GM12878 (cell line): ENCODE data around the gene SELENOV. TPM values are rescaled to one million over a fixed set of nuclear protein-coding genes. Genes with fewer than 3 reads are reported as not detected.

Source experiments
- ATAC-seq: fragments of 200-7000 bp; cut with Tn5 transposase; 3 replicates; pipeline ENCODE4 v1.9.1; 2020; ENCODE audit warnings: mild to moderate bottlenecking, moderate library complexity
- BruUV-seq: library from RNA; stranded (reverse); fragments of 400-500 nt; replicated peaks from 2 replicates; lab custom pipeline; 2021; lab: Mats Ljungman, UMichigan
- CTCF ChIA-PET: fragments of 300-600 bp; sonication (Branson Sonifier 250); formaldehyde crosslinking; extraction: SDS; loops from one replicate; lab custom pipeline; 2021; ENCODE audit warnings: inconsistent platforms; lab: Yijun Ruan, JAX
- POLR2A ChIA-PET: fragments of 350-600 bp; formaldehyde crosslinking; extraction: SDS; loops from one replicate; lab custom pipeline; 2021; ENCODE audit warnings: inconsistent platforms; lab: Charles Lee
- RAD21 ChIA-PET: fragments of 300-600 bp; sonication (Branson Sonifier 250); formaldehyde crosslinking; loops from one replicate; lab custom pipeline; 2023; ENCODE audit warnings: antibody characterized with exemption; ENCODE audit not compliant: unreplicated experiment; lab: Charles Lee
- SMC1A ChIA-PET: fragments of 300-600 bp; sonication (Branson Sonifier 250); formaldehyde crosslinking; loops from one replicate; lab custom pipeline; 2023; ENCODE audit not compliant: unreplicated experiment, uncharacterized antibody; lab: Charles Lee
- DNase-seq: peaks from one replicate; pipeline ENCODE4 v3.0.0-alpha.2; 2011; ENCODE audit warnings: low read depth, low spot score
- FAIRE-seq: peaks from 3 replicates; lab custom pipeline; 2011; peaks lifted over from hg19 to GRCh38; lab: Jason Lieb, UNC
- H2AFZ ChIP-seq: 2 replicates; pipeline ENCODE4 v1.6.0; 2011; ENCODE audit warnings: low read depth, low read length, control low read depth; ENCODE audit not compliant: control insufficient read depth
- H3K27ac ChIP-seq: 2 replicates; pipeline ENCODE4 v1.5.1; 2011; ENCODE audit warnings: control low read depth; ENCODE audit not compliant: control insufficient read depth, insufficient read depth
- H3K27me3 ChIP-seq, 2 experiments: replicated peaks in 1 of 2; 2 replicates each; pipeline versions ENCODE4 v1.6.0 to v1.6.1; 2011; ENCODE audit warnings: low read length in 1 of 2; ENCODE audit not compliant: control insufficient read depth in 2 of 2, insufficient read depth in 2 of 2
- H3K36me3 ChIP-seq, 2 experiments: 2 replicates each; pipeline ENCODE4 v1.5.1; 2011; ENCODE audit warnings: low read length in 1 of 2; ENCODE audit not compliant: control insufficient read depth in 2 of 2, insufficient read depth in 2 of 2
- H3K4me1 ChIP-seq: 2 replicates; pipeline ENCODE4 v1.6.1; 2011; ENCODE audit warnings: mild to moderate bottlenecking, low read length, moderate library complexity, mixed read lengths; ENCODE audit not compliant: control insufficient read depth, insufficient read depth
- H3K4me2 ChIP-seq: 2 replicates; pipeline ENCODE4 v1.6.0; 2011; ENCODE audit warnings: control low read depth; ENCODE audit not compliant: control insufficient read depth, insufficient read depth
- H3K4me3 ChIP-seq: fragments of 200-600 bp; sonication (generic); 2 replicates; pipeline ENCODE4 v1.5.1; 2016
- H3K79me2 ChIP-seq: 2 replicates; pipeline ENCODE4 v1.6.0; 2011; ENCODE audit warnings: low read length; ENCODE audit not compliant: control insufficient read depth, insufficient read depth
- H3K9ac ChIP-seq: 2 replicates; pipeline ENCODE4 v1.8.0; 2011; ENCODE audit warnings: low read length, control low read depth, mixed read lengths; ENCODE audit not compliant: control insufficient read depth, insufficient read depth
- H3K9me3 ChIP-seq: replicated peaks from 3 replicates; pipeline ENCODE4 v1.5.1; 2011; ENCODE audit warnings: mild to moderate bottlenecking, low read length; ENCODE audit not compliant: control insufficient read depth, insufficient read depth
- H4K20me1 ChIP-seq: 2 replicates; pipeline ENCODE4 v1.6.0; 2011; ENCODE audit not compliant: control insufficient read depth, insufficient read depth
- HDAC6 ChIP-seq: fragments of 200-600 bp; sonication (generic); IDR thresholded peaks from one replicate; pipeline ENCODE4 v1.8.0; 2017; ENCODE audit warnings: antibody characterized with exemption; ENCODE audit not compliant: unreplicated experiment
- IKZF1 ChIP-seq: fragments of 450-650 bp; conservative IDR thresholded peaks from 2 replicates; pipeline ENCODE4 v1.6.1; 2017; ENCODE audit warnings: antibody characterized with exemption, mild to moderate bottlenecking
- LARP7 ChIP-seq: fragments of 450-650 bp; IDR thresholded peaks from 2 replicates; pipeline ENCODE4 v1.6.1; 2017; ENCODE audit warnings: mild to moderate bottlenecking
- MEF2B ChIP-seq: fragments of 450-650 bp; IDR thresholded peaks from 2 replicates; pipeline ENCODE4 v1.6.1; 2018; ENCODE audit warnings: mild to moderate bottlenecking, moderate library complexity; ENCODE audit not compliant: partially characterized antibody, poor library complexity, severe bottlenecking
- MXI1 ChIP-seq: fragments of 150-350 bp; IDR thresholded peaks from 2 replicates; pipeline ENCODE4 v1.6.1; 2011; ENCODE audit warnings: low read depth, mild to moderate bottlenecking, inconsistent platforms, low read length, improper control_type of control experiment
- NR2F1 ChIP-seq: fragments of 450-650 bp; conservative IDR thresholded peaks from 2 replicates; pipeline ENCODE4 v1.6.1; 2017; ENCODE audit warnings: mild to moderate bottlenecking
- SREBF1 ChIP-seq: IDR thresholded peaks from 2 replicates; pipeline ENCODE4 v1.6.1; 2012; ENCODE audit warnings: mild to moderate bottlenecking, low read length
- STAT3 ChIP-seq: IDR thresholded peaks from 2 replicates; pipeline ENCODE4 v1.6.1; 2011; ENCODE audit warnings: low read depth, low read length, improper control_type of control experiment
- SUZ12 ChIP-seq: fragments of 200-600 bp; sonication (generic); IDR thresholded peaks from one replicate; pipeline ENCODE4 v1.6.1; 2018; ENCODE audit warnings: antibody characterized with exemption, mild to moderate bottlenecking; ENCODE audit not compliant: unreplicated experiment
- YBX1 ChIP-seq: fragments of 450-650 bp; IDR thresholded peaks from 2 replicates; pipeline ENCODE4 v1.6.1; 2016; ENCODE audit warnings: antibody characterized with exemption
- ZBTB11 ChIP-seq: fragments of 450-650 bp; formaldehyde crosslinking; IDR thresholded peaks from 2 replicates; pipeline ENCODE4 v1.5.0; 2022; ENCODE audit warnings: mild to moderate bottlenecking, missing genetic modification characterization
- ZSCAN29 ChIP-seq: fragments of 450-650 bp; IDR thresholded peaks from 2 replicates; pipeline ENCODE4 v1.6.1; 2017; ENCODE audit warnings: mild to moderate bottlenecking, moderate library complexity
- WGBS: methylation state at CpG from one replicate; pipeline ENCODE4 v1.1.6; 2016; ENCODE audit warnings: low lambda C conversion rate; ENCODE audit not compliant: insufficient replicate concordance, insufficient coverage; ENCODE audit errors: missing lambda C conversion rate; 5-methylcytosine and 5-hydroxymethylcytosine counted together
- in situ Hi-C: fragments of 300-500 bp; cut with MboI; formaldehyde crosslinking; loops from 9 replicates; pipeline ENCODE4 v1.14.3; 2018; ENCODE audit warnings: mixed read lengths
- intact Hi-C: fragments of 100-400 bp; cut with micrococcal nuclease; formaldehyde crosslinking; loops from one replicate; pipeline ENCODE4 v1.14.2; 2022; ENCODE audit not compliant: unreplicated experiment
- polyA plus RNA-seq, 11 experiments: library from polyadenylated mRNA; depleted of rRNA in 4 of 11; unstranded in 6 of 11; stranded (reverse) in 5 of 11; fragments of >200 nt; fragmentation: Nextera tagmentation in 4 of 11; fragmentation: Illumina TruSeq in 1 of 11; extraction: Ambion mirVana in 4 of 11; extraction: Trizol in 1 of 11; gene quantifications; 1 replicate in 1 of 11; 2 replicates in 10 of 11; pipeline versions ENCODE4 v1.2.1 to v1.2.3, GENCODE V29; 2011 to 2016; ENCODE audit warnings: inconsistent platforms in 2 of 11, missing spikeins in 2 of 11, low read depth in 1 of 11
- total RNA-seq, 4 experiments: library from RNA; depleted of rRNA in 3 of 4; stranded (reverse); fragments of >200 nt in 3 of 4; fragmentation: Illumina TruSeq in 1 of 4; extraction: Trizol in 1 of 4; gene quantifications; 2 replicates each; pipeline versions ENCODE4 v1.2.1 to v1.2.3, GENCODE V29; 2013 to 2021
- TF ChIP-seq, protein P1 (sequence below): IDR thresholded peaks from 2 replicates; pipeline ENCODE4 v1.6.1; 2011; ENCODE audit warnings: borderline replicate concordance, low read depth, mild to moderate bottlenecking, moderate library complexity, low read length; ENCODE audit not compliant: insufficient read depth, poor library complexity, severe bottlenecking

The SELENOV gene
- total and polyA plus RNA-seq, 10 of the 15 experiments (the other 5 are each of a cell fraction or from before 2014, with no cell fraction given), result not detected

GRCh38 chr19:39498798-39499642 lies 15.9 kb upstream of the SELENOV start, which contains the start of gene DLL3:
TSS of gene DLL3 (plus strand) at chr19:39498947. CDS start at chr19:39498975, 28 bp downstream.
- no peaks in the 10 kb centered on the region for H3K36me3 ChIP-seq
- no peaks in the 10 kb centered on the region for H3K79me2 ChIP-seq
- H3K4me2 ChIP-seq, result peak within 1 kb of the TSS; percentile 89
- DNase-seq, result no peak
- H2AFZ ChIP-seq, result no peak within 1 kb of the TSS; the same call in 1 of the 2 replicates
- 0 out of 2 replicates have a peak within 1 kb of the TSS, but pooled peaks have one; percentile 5 for H3K4me3 ChIP-seq
- BruUV-seq, result no TSS peak
- POLR2A ChIA-PET, result interaction anchor here (0.5 kb wide), 1 partner anchor 103 kb away, joined by 3 read pairs; no protein-coding TSS in a partner anchor
- intact Hi-C loops (loop anchor here (5.0 kb wide), 1 partner anchor 52 kb away; the partner anchor contains the start of gene SUPT5H), in situ Hi-C loops (no loop called here)
- peaks cover 10% of the 10 kb centered on the region for H3K4me1 ChIP-seq
- TF ChIP-seq MEF2B (peak; percentile 87), MXI1 (no peak), LARP7 (peak; percentile 67; the same call in 1 of the 2 replicates), ZBTB11 (CRISPR knock-in tag) (no peak), NR2F1 (no peak), STAT3 (no peak), IKZF1 (peak; percentile 63), HDAC6 (peak; percentile 100), SREBF1 (no peak), ZSCAN29 (peak; percentile 85; the same call in 1 of the 2 replicates), SUZ12 (peak; percentile 55), YBX1 (no peak)
- TF ChIP-seq, protein P1, sequence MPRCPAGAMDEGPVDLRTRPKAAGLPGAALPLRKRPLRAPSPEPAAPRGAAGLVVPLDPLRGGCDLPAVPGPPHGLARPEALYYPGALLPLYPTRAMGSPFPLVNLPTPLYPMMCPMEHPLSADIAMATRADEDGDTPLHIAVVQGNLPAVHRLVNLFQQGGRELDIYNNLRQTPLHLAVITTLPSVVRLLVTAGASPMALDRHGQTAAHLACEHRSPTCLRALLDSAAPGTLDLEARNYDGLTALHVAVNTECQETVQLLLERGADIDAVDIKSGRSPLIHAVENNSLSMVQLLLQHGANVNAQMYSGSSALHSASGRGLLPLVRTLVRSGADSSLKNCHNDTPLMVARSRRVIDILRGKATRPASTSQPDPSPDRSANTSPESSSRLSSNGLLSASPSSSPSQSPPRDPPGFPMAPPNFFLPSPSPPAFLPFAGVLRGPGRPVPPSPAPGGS, result no peak
- TF ChIP-seq, all 136 proteins: peak for 6
- Histone ChIP-seq H3K9me3 (no peaks in the 10 kb centered on the region; the same call in 2 of the 3 replicates), H4K20me1 (no peaks in the 10 kb centered on the region), H3K9ac (no peak within 1 kb of the TSS), H3K27ac (no peak within 1 kb of the TSS), H3K27me3 (peaks cover 0 to 19% of the 10 kb centered on the region in 2 experiments; a peak in 3 of 4 replicates)
- ChIA-PET SMC1A (interaction anchor here (0.9 to 3.0 kb wide), 7 partner anchors 12 to 108 kb away, joined by 3 to 11 read pairs (median 4); partner anchors contain the start of genes EID2B, MED29 and PAF1), RAD21 (interaction anchor here (0.5 to 2.2 kb wide), 4 partner anchors 33 to 828 kb away, joined by 3 to 13 read pairs (median 6); partner anchors contain the start of gene EID2B), CTCF (interaction anchor here (0.6 to 2.9 kb wide), 18 partner anchors 9 to 174 kb away, joined by 3 to 19 read pairs (median 4); partner anchors contain the start of genes EID2B and PLEKHG2)
- WGBS, result 6% methylated on average over 53 of the region's 60 CpGs
- FAIRE-seq (no peak), ATAC-seq (peak; percentile 71)
